CD1c-positive myeloid dendritic cell (primary cell): ENCODE measurements around the gene PSMB2.
"Not testable (repeated sequence)": the region's sequence is repeated elsewhere in the genome, so short reads cannot be mapped to it uniquely, and the experiment has no call there.

Experiments used
- DNase-seq: peaks from one replicate; pipeline ENCODE4 v3.0.0-alpha.2; 2016; ENCODE audit errors: extremely low spot score

The PSMB2 gene

DNA sequence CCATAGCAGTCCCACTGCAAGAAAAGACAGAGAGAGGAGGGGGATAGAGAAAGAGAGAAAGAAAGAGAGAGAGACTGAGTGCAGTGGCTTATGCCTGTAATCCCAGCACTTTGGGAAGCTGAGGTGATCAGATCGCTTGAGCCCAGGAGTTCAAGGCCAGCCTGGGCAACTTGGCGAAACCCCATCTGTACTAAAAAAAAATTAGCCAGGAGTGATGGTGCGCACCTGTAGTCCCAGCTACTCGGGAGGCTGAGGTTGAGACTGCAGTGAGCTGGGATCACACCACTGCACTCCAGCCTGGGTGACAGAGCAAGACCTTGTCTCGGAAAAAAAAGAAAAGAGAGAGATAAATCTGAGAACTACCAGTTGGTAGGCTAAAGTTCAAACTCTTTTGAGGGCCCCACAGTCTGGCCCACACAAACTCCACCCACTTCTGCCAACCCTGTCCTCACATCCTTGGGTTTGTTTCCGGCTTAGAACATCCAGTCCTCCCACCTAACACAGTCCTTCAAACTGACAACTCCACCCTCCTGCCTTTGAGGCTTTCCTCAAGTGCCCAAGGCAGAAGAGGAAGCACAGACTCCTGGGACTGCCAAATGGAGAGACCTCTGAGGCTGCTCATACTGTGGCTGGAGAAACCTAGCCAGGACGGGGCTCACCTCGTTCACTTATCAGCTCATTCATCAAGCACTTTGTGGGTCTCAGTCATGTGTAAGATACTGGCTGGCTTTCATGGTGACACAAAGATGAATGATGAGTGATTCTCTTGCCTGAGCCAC is 48.1 kb downstream of the PSMB2 start:
- DNase-seq = peak; percentile 56

DNA sequence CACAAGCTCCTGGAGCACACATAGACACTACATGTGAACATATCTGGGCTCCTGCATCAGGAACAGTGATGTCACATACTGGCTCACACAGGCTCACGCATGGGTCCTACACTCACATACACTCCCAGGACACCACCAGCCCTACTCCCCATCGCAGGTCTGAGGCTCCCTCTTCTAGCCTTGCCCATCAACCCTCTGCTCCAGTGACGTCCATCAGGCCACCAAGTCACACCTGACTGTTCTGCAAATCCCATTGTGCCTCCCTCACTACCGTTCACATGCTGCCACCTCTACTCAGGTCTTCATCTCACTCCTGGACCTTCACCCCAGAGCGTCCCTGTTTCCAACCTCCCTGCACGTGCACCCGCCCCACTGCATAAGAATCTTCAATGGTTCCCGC is 50.1 kb downstream of the PSMB2 start:
- no peak for DNase-seq

DNA sequence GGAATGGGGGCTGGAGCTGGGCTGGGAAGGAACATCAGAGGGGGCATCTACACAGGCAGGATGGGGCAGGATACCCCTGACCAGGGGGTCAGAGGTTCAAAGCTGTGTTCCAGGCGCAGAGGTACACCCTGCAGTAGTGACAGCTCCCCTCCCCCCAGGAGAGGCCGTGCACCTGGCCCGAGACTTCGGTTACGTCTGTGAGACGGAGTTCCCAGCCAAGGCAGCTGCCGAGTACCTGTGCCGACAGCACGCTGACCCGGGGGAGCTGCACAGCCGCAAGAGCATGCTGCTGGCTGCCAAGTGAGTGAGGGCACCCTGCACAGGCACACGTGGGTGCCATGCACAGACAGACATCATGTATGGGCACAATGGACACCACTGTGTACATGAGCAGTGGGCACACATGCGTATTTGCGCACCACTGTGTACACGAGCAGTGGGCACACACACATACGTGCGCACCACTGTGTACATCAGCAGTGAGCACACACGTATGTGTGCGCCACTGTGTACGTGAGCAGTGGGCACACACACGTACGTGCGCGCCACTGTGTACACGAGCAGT is 50.8 kb downstream of the PSMB2 start:
- no peak for DNase-seq

DNA sequence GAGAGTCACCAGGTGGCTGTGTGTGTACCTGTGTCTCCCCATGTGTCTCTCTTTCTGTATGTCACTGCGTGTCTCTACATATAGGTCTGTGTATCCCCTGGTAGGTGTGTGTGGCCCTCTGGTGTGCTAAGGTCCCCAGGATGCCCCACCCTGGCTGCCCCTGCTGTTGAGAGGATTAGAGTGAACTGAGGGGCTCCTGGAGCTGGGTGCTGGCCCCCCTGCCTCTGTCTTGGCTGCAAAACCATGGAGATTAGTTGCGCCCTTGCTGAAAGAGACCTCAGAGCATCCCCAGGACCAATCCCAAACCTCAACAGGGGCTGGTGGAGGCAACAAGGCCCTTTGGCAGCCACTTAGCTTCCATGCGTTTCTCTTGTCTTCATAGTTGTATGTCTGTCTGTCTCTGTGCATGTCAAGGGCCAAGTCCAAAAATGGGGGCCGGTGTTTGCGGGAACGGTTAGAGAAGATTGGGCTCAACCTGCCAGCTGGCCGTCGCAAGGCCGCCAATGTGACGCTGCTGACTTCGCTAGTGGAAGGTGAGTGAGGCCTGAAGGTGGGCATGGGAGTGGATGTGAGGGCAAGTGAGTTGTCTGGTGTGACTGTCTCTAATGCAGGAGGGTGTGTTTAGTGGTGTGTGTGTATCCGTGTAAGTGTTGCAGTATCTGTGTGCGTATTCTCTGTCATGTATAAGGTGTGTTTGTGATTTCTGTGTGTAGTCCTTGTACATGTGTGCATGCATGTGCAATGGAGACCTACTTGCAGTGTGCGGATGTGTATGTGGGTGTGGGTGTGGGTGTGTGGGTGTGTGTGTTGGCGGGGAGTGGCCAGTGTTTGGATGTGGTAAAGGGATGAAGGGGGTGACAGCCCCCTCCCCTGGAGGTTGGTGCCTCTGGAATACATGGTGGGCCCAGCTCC is 51.6 kb downstream of the PSMB2 start:
- DNase-seq = no peak

DNA sequence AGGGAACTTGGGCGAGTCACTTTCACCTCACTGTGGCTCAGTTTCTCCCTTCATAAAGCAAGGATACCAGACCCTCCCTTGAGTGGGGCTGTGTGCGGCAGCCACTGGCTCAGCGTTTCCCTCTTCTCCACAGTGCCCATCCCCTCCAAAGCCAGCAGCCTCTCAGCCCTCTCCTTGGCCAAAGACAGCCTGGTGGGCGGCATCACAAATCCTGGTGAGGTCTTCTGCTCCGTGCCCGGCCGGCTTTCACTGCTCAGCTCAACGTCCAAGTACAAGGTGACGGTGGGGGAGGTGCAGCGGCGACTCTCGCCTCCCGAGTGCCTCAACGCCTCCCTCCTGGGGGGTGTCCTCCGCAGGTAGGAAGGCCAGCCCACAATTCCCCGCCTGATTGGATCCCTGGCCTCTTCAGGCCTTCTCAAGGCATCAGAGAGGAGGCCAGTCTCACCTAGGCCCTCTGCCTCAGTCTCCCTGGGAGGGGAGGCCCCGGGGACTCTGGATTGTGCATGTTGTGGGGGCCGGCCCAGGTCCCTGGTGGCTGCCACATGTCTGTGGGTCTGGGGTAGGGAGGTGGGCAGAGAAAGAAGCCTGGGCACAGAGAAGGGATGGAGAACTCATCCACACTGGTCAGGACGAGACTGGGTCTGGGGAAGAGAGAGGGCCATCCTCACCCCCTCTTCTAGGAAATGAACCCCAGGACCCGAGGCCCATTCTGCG is 53.0 kb downstream of the PSMB2 start:
- no peak for DNase-seq

DNA sequence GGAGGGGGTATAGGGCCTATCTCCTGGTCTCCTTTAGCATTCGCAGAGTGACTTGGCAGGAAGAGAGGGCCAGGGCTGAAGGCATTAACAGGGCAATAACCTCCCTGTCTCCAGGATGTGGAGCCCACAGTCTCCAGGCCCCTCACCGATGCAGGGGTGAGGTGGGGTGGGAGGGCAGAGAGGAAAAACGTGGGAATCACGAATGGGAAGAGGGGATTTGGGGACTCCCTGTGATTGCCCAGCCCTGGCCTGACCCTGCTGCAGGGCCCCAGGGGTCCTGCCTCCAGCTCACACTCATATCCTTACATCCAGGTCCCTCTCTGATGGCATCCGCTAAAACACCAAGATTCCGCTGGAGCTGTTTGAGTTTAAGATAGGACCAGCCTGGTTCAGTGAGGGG is 53.6 kb downstream of the PSMB2 start:
- DNase-seq = no peak

DNA sequence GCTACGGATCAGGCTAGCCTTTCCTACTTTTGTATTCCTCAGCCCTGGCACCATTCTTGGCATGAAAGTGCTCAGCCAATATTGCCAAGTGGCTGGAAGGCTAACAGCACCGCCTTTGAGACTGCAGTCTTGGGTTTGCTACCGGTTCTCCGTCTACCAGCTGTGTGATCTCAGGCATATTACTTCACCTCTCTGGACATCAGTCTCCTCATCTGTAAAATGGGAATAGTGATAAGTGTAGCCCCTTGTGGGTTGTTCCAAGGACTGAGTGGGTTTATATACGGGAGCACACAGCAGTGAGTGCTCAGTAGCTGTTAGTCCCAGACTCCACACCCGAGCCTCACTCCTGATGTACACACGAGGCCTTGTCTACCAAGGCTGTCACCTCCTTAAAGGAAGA is 54.5 kb downstream of the PSMB2 start:
- no peak for DNase-seq

DNA sequence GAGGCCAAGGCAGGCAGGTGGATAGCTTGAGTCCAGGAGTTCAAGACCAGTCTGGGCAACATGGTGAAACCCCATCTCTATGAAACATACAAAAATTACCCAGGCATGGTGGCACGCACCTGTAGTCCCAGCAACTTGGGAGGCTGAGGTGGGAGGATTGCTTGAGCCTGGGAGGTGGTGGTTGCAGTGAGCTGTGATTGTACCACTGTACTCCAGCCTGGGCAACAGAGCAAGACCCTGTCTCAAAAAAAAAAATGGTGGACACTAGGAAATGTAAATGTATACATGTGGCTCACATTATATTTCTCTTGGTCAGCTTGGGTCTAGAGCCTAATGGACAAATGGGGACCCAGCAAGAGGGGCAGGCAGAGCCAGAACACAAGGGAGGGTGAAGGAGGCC is 55.5 kb downstream of the PSMB2 start:
- DNase-seq = not testable (repeated sequence)

DNA sequence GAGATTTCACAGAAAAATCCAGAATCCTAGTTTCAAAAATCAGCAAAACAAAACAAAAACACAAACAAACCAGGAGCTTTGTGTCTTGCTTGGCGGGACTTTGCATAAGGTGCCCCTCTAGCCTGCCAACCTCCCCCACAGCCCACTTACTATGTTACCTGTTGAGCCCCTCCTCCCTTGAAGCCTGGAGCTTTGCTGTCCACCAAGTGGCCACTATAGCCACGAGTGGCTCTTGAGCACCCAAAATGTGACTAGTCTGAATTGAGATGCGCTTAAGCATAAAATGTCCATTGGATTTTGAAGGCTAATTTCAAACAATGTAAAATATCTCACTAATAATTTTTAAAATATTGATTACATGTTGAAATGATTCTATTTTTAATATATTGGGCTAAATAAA is 56.0 kb downstream of the PSMB2 start:
- DNase-seq = no peak

DNA sequence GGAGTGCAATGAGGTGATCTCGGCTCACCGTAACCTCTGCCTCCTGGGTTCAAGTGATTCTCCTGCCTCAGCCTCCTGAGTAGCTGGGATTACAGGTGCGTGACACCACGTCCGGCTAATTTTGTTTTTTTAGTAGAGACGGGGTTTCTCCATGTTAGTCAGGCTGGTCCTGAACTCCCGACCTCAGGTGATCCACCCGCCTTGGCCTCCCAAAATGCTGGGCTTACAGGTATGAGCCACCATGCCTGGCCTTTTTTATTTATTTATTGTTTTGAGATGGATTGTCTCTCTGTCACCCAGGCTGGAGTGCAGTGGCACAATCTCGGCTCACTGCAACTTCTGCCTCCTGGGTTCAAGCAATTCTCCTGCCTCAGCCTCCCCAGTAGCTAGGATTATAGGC is 59.7 kb downstream of the PSMB2 start:
- not testable (repeated sequence) for DNase-seq

DNA sequence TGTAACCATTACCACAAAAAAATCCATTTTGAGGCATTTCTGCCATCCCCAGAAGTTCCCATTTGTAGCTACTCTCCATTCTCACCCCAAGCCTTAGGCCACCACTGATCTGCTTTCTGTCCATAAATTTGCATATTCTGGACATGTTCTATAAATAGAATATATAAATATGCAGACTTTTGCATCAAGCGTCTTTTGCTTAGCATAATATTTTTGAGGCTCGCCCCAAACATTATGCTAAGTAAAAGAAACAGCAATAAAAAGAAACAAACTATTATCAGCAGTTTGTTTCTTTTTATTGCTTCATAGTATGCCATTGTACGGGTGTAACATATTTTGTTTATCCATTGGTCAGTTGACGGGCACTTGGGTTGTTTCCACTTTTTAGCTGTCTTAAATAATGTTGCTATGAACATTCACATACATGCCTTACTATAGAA is 60.4 kb downstream of the PSMB2 start:
- DNase-seq = no peak

DNA sequence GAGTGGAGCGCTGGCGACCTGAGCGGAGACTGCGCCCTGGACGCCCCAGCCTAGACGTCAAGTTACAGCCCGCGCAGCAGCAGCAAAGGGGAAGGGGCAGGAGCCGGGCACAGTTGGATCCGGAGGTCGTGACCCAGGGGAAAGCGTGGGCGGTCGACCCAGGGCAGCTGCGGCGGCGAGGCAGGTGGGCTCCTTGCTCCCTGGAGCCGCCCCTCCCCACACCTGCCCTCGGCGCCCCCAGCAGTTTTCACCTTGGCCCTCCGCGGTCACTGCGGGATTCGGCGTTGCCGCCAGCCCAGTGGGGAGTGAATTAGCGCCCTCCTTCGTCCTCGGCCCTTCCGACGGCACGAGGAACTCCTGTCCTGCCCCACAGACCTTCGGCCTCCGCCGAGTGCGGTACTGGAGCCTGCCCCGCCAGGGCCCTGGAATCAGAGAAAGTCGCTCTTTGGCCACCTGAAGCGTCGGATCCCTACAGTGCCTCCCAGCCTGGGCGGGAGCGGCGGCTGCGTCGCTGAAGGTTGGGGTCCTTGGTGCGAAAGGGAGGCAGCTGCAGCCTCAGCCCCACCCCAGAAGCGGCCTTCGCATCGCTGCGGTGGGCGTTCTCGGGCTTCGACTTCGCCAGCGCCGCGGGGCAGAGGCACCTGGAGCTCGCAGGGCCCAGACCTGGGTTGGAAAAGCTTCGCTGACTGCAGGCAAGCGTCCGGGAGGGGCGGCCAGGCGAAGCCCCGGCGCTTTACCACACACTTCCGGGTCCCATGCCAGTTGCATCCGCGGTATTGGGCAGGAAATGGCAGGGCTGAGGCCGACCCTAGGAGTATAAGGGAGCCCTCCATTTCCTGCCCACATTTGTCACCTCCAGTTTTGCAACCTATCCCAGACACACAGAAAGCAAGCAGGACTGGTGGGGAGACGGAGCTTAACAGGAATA is 64.0 kb downstream of the PSMB2 start:
- DNase-seq = peak; percentile 41

DNA sequence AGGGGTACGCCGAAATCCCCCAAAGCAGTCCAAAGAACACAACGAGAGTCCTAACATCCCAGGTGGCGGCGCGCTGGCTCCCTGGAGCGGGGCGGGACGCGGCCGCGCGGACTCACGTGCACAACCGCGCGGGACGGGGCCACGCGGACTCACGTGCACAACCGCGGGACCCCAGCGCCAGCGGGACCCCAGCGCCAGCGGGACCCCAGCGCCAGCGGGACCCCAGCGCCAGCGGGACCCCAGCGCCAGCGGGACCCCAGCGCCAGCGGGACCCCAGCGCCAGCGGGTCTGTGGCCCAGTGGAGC is 64.6 kb downstream of the PSMB2 start:
- DNase-seq = not testable (repeated sequence)

DNA sequence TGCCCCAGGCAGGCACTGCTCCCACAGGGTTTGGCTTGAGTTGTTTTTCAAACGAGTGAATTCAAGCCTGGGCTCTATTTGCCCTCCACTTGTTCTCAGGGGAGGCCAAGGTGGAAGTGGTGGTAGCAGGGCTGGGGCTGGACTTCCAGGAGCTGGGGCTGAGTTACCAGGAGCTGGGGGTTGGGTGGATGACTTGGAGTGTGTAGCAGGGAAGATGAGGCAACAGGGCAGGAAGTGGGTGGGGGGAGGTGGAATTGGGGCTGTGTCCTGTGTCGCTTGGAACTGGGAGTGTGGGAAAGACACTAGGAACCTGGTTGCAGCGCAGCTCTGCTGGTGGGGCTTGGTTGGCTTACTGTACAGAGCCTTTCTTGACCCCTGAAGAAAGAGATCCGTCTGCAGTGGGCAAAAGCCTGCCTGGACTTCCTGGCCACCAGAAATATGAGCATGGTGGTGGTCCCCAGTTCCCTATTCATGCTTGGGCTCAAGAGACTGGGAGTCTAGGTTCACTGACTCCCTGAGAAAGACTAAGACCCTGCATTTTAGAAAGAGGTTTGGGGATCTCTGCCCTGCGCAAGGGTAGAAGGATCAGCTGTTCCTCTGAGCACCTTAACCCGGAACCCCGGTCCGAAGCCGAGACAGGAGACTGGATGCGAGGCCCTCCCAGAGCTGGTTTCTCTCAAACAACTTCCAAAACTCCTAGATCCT is 65.1 kb downstream of the PSMB2 start:
- no peak for DNase-seq

DNA sequence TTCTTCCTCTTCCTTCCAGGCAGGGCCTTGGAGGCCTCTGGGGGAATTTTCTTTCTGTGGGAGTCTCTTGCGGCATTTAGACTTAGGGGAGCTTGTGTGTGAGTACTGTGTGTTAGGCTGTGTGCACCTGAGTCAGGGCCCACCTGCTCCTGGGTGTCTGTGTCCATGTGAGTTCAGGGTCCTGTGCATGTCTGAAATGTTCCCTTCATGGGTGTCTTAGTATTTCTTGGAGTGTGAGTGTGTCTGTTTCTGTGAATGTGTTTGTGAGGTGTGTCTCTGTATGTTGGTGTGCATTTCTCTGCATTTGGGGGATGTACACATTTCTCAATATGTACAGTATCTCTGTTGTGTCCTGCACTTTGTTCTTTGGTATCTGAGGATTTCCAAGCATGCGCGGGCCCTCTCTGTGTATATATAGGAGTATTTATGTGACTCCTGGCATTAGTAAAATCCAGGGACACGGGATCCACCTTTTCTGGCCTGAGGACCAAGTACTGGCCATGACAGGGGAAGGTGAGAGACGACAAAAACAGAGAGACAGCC is 65.8 kb downstream of the PSMB2 start:
- no peak for DNase-seq

DNA sequence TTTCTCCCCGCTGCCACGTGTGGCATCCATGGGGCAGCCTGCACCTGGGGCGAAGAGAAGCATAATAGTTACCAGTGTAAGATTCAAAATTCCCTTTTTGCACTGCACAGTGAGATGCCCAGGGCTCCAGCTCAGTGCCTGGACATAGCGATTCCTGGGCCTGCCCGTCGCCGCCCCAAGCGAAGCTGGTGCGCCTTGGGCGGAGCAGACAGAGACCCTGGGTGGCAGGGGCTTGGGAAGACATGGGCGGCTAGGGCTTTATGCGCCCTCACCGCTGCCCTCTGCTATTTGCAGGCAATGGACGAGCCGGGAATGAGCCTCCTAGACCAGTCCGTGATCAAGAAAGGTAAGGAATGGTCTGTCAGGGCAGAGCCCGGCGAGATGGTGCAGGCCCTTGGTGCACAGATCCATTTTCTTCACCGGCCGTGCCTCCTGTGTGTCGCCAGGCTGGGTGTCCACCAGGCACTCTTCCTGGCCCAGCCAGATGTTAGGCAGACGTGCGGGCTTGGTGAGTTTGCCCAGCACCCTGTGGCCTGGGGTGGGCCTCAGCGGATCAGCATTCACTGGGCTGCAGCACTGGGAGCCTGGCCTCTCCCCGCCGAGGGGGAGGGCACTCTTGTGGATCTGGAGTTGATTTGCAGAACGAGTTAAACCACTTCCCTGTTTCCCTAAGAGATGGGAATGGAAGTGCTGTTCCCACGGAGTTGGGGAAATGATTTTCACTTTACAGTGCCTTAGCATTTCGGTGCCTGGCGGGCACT is 66.5 kb downstream of the PSMB2 start:
- peak; percentile 66 for DNase-seq

DNA sequence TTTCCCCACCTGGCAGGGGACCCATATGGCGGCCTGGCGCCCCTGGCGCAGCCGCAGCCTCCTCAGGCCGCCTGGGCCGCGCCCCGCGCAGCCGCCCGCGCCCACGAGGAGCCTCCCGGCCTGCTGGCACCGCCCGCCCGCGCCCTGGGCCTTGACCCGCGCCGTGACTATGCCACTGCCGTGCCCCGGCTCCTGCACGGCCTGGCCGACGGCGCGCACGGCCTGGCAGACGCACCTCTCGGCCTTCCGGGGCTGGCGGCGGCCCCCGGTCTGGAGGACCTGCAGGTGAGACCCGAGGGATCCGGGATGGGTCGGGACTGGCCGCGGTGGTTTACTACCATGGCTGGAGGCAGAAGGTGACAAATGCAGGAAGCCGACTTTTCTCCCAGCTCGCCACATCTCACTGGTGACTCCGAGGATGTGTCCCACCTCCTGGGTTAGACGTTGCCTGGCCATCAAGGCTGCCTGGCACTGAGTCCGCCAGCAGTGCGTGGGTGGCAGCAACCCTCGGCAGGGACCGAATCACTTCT is 67.1 kb downstream of the PSMB2 start:
- DNase-seq = no peak

DNA sequence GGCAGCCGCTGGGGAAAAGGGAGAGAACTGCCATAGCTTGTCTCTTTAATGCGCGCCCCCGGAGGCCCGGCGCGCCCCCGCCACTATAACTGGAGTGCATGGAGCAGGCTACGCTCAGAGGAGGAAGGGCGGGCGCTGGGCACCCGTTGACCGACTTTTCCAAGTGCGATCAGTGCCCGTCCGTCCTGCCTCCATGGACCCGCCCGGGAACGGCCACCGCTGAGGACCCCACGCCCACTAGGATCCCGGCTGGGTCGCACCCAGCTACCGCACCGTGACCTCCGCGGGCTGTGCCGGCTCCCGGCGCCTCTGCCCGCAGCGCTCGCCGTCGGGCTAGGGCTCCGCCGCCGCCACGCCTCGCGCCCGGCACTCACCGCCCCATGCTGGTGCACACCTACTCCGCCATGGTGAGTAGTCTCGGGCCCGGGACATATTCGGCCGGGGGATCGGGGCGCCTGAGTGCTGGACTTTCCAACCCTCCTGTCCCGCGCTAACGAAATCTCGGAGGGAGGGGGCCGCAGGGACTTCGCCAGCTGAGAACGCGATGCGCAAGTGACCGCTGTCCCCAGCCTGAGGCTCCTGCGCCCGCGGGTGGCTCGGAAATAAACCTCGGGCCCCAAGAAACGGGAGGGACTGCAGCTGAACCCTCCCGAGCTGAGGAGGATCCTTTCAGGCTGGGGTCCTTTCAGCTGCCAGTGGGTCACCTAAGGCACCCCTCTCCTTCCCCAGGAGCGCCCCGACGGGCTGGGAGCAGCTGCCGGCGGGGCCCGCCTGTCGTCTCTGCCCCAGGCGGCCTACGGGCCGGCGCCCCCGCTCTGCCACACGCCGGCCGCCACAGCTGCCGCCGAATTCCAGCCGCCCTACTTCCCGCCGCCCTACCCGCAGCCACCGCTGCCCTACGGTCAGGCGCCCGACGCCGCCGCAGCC is 67.9 kb downstream of the PSMB2 start, which contains the start of gene TFAP2E:
Gene TFAP2E (plus strand): TSS at position 117 of the 927 bp plus-strand sequence. CDS start 264 bp downstream, at position 381.
- peak; percentile 39 for DNase-seq
